GM21737 (cell line): ENCODE data around the gene CDIPT.
"Not testable (repeated sequence)": the region's sequence is repeated elsewhere in the genome, so short reads cannot be mapped to it uniquely, and the experiment has no call there.

Experiments used
- ATAC-seq: cut with Tn5 transposase; IDR thresholded peaks from one replicate; pipeline ENCODE4 v1.9.1; 2021; ENCODE audit warnings: mild to moderate bottlenecking, moderate library complexity; ENCODE audit not compliant: unreplicated experiment

The CDIPT gene

GRCh38 chr16:29897333-29897732 lies 34.3 kb upstream of the CDIPT start:
- ATAC-seq, result no peak

DNA sequence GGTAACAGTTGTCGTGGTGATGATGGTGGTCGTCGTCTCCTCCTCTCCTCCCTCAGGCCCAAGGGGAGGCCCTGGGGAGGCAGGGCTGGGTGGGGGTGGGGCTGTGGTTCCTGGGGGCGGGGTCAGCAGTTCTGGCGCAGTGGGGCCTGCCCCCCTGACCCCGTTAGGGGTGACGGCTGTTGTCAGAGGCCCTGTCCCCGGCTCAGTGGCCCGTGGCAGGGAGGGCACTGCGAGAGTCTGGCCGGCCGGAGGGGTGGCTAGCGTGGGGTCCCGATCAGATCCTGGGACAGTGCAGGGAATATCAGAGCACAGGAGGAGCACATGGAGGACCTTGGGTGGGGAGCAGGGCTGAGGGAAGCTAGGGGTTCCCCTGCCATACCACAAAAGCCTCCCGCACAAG lies 33.8 kb upstream of the CDIPT start:
- no peak for ATAC-seq

DNA sequence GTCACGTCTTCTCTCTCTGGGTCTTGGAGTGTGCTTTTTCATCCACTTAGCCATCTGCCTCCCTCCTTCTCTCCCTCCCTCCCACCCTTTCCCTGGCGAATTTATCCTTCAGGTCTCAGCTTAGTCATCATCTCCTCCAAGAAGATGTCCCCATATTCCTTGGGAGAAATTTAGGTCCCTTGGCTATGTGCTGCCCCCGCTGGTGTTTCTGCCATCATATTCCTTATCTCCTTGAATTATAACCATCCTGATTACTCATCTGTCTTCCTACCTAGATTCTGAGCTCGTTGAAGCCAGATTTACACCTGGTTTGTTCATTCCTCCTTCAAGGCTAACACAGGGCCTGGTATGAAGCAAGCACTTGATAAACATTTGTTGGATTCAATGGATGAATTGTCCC lies 31.3 kb upstream of the CDIPT start:
- ATAC-seq, result no peak

DNA sequence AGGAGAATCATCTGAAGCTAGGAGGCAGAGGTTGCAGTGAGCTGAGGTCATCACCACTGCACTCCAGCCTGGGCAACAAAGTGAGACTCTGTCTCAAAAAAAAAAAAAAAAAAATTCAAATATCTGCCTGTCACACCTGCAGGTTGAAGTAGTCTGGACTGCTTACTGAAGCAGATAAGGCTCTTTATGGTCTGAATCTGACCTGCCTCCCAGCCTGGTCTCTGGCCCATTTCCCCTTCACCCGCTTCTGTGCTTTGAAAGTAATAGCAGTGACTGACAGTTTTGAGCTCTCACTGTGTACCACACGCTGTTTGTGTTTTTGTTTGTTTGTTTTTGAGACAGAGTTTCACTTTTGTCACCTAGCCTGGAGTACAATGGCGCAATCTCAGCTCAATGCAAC lies 30.5 kb upstream of the CDIPT start:
- no peak for ATAC-seq

DNA sequence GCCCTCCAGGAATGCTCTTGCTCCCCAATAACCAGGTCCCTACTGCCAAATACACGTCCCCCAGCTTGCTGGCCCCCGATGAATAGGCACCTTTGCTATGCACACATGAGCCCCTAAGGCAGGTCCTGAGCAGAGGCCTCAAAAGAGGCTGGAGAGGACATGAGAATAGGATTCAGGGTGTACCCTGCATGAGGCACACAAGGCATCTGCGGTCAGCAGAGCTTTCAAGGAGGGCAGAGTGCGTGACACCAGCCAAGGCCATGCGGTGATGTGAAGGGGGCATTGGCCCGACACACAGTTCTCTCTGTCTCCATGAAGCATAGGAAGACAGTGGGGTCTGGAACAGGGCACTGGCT lies 29.4 kb upstream of the CDIPT start:
- ATAC-seq, result no peak

DNA sequence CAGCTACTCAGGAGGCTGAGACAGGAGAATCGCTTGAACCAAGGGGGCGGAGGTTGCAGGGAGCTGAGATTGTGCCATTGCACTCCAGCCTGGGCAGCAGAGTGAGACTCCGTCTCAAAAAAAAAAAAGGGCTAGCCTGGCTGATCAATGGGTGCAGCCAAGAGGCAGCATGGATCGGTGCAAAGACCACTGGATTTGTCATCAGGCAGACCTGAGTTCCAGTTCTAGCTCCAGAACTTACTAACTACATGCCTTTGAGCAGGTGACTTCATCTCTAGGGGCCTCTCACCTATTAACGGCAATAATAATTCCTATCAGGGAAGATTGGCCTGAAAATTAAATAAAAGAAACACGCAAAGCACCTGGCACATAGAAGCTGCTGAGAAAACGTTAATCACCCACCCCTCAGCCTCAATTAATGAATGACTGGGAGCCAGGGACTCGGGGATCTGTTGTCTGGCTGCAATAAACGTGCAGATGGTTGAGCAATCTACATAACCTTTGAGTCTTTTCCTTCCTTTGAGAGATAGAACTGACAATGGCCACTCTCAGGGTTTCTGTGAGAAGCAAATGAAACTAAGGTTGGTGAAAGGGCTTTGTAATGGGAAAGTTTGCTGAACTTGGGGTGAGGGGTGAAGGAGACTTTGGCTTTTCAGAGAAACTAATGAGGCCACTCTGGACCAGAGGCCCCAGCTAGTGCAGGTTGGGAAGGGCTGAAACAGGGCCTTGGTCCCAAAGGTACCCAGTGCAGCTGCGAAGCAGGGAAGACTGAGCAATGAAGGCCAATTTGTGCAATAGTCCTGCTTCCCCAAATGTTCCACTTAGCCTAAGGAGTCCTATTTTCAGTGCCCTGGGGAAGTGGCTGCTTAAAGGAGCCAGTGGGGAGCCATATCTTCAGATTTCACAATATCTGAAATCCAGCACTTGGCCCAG lies 28.8 kb upstream of the CDIPT start:
- no peak for ATAC-seq

DNA sequence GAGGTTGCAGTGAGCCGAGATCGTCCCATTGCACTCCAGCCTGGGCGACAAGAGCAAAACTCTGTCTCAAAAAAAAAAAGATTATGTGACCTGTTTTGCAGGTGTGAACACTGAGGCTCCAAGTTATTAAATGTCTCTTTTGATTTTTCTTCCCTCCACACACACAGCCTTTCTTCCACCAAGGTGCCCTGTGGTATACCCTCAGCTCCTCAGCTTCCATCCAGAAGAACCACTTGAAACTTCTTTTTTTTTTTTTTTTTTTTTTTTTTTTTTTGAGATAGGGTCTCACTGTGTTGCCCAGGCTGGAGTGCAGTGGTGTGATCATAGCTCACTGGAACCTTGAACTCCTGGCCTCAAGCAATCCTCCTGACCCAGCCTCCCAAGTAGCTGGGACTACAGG lies 26.3 kb upstream of the CDIPT start:
- not testable (repeated sequence) for ATAC-seq

DNA sequence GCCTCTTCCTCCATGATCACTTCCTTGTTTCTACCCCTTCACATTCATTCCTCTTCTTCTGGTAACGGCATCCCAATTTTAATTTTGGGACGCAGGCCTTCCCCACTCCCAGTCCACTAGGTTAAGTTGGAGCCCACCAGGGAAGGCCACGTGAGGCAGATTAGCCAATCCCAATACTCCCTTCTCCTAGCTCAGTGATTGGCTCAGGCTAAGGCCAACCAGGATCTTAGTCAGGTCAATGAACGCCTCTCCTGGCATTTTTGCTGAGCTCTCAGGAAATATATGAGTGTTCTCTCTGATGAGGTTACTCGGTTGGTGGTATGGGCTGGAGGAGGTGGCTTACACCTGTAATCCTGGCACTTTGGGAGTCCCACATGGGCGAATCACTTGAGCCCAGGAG lies 21.0 kb upstream of the CDIPT start:
- ATAC-seq, result no peak

DNA sequence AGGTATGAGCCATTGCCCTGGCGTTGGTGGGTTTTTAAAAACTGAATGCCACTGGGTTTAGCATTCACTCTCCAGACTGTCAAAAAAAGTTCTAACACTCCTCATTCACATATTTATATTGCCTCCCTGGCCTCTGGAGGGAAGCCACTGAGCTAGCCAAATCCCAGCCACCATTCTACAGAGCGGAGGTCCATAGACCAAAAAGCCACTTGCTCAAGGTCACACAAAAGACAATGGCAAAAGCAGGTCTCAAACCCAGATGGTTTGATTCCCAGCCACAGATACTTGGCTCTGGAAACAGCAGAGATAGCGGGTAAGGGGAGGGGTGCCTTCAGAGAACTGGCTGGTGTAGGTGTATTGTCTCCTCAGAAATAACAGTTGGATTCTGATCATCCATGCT lies 18.0 kb upstream of the CDIPT start:
- no peak for ATAC-seq

DNA sequence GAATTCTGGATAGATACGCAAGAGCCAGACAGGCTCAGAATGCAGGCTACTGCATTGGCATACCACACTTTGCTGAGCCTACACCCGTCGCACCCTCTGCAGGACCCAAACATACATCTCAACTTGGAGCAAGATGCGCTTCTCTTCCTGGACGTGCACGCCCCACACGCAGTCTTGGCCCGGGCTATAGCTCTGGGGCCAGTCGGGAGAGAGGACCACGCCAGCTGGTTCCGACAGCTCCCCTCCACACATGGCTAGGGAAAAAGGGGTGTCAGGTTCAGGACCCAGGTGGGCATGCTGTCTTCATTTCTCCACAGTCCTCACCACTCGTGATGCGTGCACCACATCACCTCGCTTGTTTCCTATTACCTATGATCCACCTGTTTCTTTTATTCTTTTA lies 15.1 kb upstream of the CDIPT start:
- no peak for ATAC-seq

DNA sequence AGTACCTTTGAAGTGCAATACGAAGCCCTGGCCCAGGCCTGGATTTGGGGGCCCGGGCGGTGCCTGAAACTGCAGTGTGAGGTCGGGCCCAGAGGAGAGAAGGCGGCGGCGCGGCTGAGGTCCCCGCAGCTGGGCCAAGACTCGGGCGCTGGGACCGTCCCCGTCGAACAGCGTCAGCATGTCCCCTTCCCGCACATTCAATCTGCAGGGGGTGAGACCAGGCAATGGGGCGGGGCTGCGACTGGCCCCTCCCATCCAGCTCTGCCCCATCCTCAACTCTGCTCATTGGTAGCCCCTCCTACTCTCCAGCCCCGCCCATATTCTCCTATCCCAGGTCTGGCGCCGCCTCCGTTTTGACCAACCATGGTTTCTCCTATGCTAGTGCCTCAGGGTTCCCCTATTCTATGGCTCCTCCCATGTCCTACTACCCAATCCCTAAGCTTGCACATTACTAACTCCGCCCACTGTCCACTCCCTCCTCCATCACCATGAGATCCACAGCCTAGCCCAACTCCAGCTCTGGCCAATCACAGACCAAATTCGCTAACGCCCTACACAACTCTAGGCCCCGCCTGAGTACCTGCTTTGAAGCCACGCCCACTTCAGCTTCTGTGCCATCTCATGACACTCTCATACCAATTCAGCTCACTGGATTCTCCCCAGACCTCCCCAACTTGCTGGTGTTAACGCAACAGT lies 14.4 kb upstream of the CDIPT start:
- ATAC-seq, result no peak

DNA sequence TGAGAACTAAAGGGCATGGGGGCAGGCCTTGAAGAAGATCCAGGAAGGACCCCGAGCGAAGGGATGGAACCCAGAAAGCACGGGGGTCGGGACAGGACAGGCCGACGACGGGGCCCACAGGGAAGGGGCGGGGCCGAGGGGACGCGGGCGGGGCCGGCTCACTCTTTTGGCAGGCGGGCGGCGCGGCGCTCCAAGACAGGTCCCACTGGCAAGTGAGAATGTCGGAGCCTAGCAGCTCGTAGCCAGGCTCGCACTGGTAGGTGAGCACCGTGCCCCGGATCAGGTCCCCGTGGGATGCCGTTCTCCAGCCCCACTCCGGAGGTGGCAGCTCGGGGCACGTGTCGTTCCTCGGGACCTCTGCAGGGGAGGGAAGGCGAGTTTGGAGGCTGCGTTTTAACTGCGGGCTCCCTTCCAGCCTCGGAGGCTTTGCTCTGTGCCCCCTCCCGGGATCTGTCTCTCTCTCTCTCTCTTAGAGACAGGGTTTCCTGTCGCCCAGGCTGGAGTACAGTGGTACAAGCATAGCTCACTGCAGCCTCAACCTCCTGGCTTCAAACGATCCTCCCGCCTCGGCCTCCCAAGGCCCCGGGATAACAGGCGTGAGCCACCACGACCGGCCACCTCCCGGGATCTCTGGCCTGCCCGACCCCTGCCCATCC lies 13.7 kb upstream of the CDIPT start:
- no peak for ATAC-seq

GRCh38 chr16:29876217-29876593 lies 13.2 kb upstream of the CDIPT start:
- no peak for ATAC-seq

DNA sequence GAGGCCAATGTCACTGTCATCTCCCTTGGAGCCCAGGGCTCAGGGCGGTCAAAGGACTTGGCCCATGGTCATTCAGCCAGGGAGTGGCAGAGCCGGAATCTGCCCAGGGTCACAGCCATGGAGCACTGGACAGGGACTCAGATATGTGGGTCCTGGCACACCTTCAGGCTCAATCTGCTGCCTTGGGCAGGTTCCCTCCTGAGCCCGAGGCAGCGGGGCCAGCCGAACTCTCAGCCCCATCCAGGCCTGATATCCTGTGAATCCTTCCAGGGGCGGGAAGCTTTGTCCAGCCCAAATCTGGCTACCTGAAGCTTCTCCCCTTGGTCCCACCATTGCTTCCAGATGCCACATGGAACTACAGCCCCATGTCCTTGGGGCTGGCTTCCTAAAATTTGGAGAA lies 12.2 kb upstream of the CDIPT start:
- no peak for ATAC-seq

GRCh38 chr16:29873319-29873718 lies 10.3 kb upstream of the CDIPT start:
- ATAC-seq, result no peak

DNA sequence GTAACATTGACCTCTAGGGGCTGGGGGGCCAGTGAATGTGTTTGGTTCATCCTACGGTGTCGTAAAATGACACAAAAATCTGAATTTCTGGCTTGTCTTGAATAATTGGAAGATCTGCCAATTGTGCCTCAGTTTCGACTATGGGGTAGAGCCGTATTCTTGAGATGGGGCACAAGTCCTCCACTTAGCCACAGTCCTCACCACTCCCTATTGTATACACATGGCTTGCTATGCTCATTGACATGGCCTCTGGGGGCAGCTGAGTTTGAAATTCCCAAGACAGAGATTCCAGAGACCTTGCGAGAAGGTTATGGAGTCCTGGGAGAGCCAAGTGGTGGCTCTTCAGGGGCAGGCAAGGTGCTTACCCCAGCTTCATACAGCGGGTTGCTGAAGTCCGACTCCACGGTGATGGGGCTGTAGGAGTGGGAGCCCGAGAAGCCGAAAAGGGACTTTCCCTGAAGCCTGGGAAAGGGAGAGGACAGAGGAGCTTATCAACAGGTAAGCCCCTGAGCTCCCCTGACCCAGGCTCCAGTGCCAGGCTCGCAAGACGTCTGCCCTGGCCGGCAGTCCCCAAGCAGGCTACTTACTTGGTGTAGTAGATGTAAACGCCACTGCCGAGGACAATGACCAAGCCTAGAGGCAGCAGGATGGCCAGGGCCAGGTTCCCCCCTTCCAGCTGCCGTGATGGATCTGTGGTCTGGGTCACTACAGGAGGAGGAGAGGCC lies 9.0 kb upstream of the CDIPT start:
- no peak for ATAC-seq

GRCh38 chr16:29869067-29869466 lies 6.0 kb upstream of the CDIPT start:
- ATAC-seq, result not testable (repeated sequence)

GRCh38 chr16:29868396-29869009 lies 5.5 kb upstream of the CDIPT start:
- ATAC-seq, result no peak

DNA sequence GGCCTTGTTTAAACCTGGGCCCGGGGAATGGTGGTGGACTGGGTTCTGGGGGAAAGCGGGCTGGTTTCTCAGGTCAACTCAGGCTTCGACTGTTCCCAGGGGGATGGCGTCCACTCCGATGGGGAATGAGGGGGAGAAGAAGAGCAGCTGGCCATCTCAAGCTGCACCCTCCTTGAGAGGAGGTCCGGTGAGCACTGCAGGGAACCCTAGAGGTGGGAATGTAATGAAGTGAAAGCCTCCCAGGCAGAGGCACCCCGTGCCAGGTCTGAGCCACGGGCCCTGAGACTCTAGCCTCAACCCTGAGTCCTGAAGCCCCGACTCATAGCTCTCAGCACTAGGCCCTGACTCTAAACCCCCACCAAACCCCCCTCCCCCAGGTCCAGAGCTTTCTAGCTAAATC lies 1.2 kb upstream of the CDIPT start:
- no peak for ATAC-seq

- ATAC-seq, result no peak
These were observed 601 bp upstream of the CDIPT start for GRCh38 chr16:29863669-29863984.

GRCh38 chr16:29862383-29862883 lies 593 bp downstream of the CDIPT start:
- ATAC-seq, result no peak
